ENCODE measurements around the gene IMPDH1. TPM values are rescaled to one million over a fixed set of nuclear protein-coding genes. Genes with fewer than 3 reads are reported as not detected.

IMPDH1 gene
- total RNA-seq, 1 experiment from 2014 or later, result 30.5 TPM

- Histone ChIP-seq H3K27ac (ENCODE audit: low read length) (no peak overlapping the region), H3K79me2 (ENCODE audit: low read length) (no peaks in the 10 kb centered on the region), H3K36me3 (ENCODE audit: insufficient read depth, low read length) (no peaks in the 10 kb centered on the region), H3K4me1 (ENCODE audit: low read length) (peaks cover 41% of the 10 kb centered on the region), H3K4me3 (ENCODE audit: low read length) (no peak overlapping the region), H3K4me2 (ENCODE audit: low read depth, low read length, poor library complexity, severe bottlenecking) (no peak overlapping the region), H3K27me3 (ENCODE audit: low read length) (no peaks in the 10 kb centered on the region), H2AFZ (ENCODE audit: low read length) (no peak overlapping the region), H3K9me3 (ENCODE audit: low read length) (no peaks in the 10 kb centered on the region), H3K9ac (ENCODE audit: low read length) (no peak overlapping the region), H4K20me1 (ENCODE audit: insufficient read depth, low read depth, low read length) (0 out of 2 replicates have a peak, but pooled peaks cover 2% of the 10 kb centered on the region), H3K9me2 (replicated peaks; ENCODE audit: insufficient read depth, low read length) (no peaks in the 10 kb centered on the region)
- DNase-seq, result no peak
These were observed 23.5 kb downstream of the IMPDH1 start for GRCh38 chr7:128385988-128386925.

GRCh38 chr7:128384726-128385125, 25.1 kb downstream of the IMPDH1 start:
- Histone ChIP-seq H3K27ac (ENCODE audit: low read length) (no peak overlapping the region), H3K27me3 (ENCODE audit: low read length) (no peaks in the 10 kb centered on the region), H3K9me3 (ENCODE audit: low read length) (no peaks in the 10 kb centered on the region), H2AFZ (ENCODE audit: low read length) (no peak overlapping the region), H3K36me3 (ENCODE audit: insufficient read depth, low read length) (no peaks in the 10 kb centered on the region), H3K9me2 (replicated peaks; ENCODE audit: insufficient read depth, low read length) (no peaks in the 10 kb centered on the region), H3K9ac (ENCODE audit: low read length) (no peak overlapping the region), H3K4me1 (ENCODE audit: low read length) (peaks cover 25% of the 10 kb centered on the region), H3K4me3 (ENCODE audit: low read length) (no peak overlapping the region), H4K20me1 (ENCODE audit: insufficient read depth, low read depth, low read length) (0 out of 2 replicates have a peak, but pooled peaks cover 2% of the 10 kb centered on the region), H3K4me2 (ENCODE audit: low read depth, low read length, poor library complexity, severe bottlenecking) (no peak overlapping the region), H3K79me2 (ENCODE audit: low read length) (no peaks in the 10 kb centered on the region)
- no peak for DNase-seq

- Histone ChIP-seq H3K27me3 (ENCODE audit: low read length) (no peaks in the 10 kb centered on the region), H3K4me1 (ENCODE audit: low read length) (peaks cover 16% of the 10 kb centered on the region), H3K9me2 (replicated peaks; ENCODE audit: insufficient read depth, low read length) (no peaks in the 10 kb centered on the region), H3K4me2 (ENCODE audit: low read depth, low read length, poor library complexity, severe bottlenecking) (no peak overlapping the region), H4K20me1 (ENCODE audit: insufficient read depth, low read depth, low read length) (no peaks in the 10 kb centered on the region), H3K9ac (ENCODE audit: low read length) (no peak overlapping the region), H3K36me3 (ENCODE audit: insufficient read depth, low read length) (no peaks in the 10 kb centered on the region), H2AFZ (ENCODE audit: low read length) (no peak overlapping the region), H3K4me3 (ENCODE audit: low read length) (no peak overlapping the region), H3K9me3 (ENCODE audit: low read length) (no peaks in the 10 kb centered on the region), H3K27ac (ENCODE audit: low read length) (no peak overlapping the region), H3K79me2 (ENCODE audit: low read length) (no peaks in the 10 kb centered on the region)
- no peak for DNase-seq
These were observed 26.0 kb downstream of the IMPDH1 start for GRCh38 chr7:128383776-128384175.

GRCh38 chr7:128381161-128381821, 28.5 kb downstream of the IMPDH1 start:
- Histone ChIP-seq H2AFZ (ENCODE audit: low read length) (no peak overlapping the region), H3K4me2 (ENCODE audit: low read depth, low read length, poor library complexity, severe bottlenecking) (no peak overlapping the region), H3K27me3 (ENCODE audit: low read length) (no peaks in the 10 kb centered on the region), H3K36me3 (ENCODE audit: insufficient read depth, low read length) (no peaks in the 10 kb centered on the region), H4K20me1 (ENCODE audit: insufficient read depth, low read depth, low read length) (no peaks in the 10 kb centered on the region), H3K27ac (ENCODE audit: low read length) (no peak overlapping the region), H3K9ac (ENCODE audit: low read length) (no peak overlapping the region), H3K4me1 (ENCODE audit: low read length) (no peaks in the 10 kb centered on the region; the same call in 1 of the 2 replicates), H3K79me2 (ENCODE audit: low read length) (no peaks in the 10 kb centered on the region), H3K9me3 (ENCODE audit: low read length) (no peaks in the 10 kb centered on the region), H3K4me3 (ENCODE audit: low read length) (no peak overlapping the region), H3K9me2 (replicated peaks; ENCODE audit: insufficient read depth, low read length) (no peaks in the 10 kb centered on the region)
- DNase-seq, result peak; percentile 87

GRCh38 chr7:128380483-128381106, 29.2 kb downstream of the IMPDH1 start:
- no peaks in the 10 kb centered on the region; the same call in 1 of the 2 replicates for H3K4me1 ChIP-seq (ENCODE audit: low read length)
- no peaks in the 10 kb centered on the region for H3K9me3 ChIP-seq (ENCODE audit: low read length)
- no peak overlapping the region for H3K4me2 ChIP-seq (ENCODE audit: low read depth, low read length, poor library complexity, severe bottlenecking)
- no peak overlapping the region for H3K9ac ChIP-seq (ENCODE audit: low read length)
- no peak for DNase-seq
- no peaks in the 10 kb centered on the region for H3K36me3 ChIP-seq (ENCODE audit: insufficient read depth, low read length)
- H3K79me2 ChIP-seq (ENCODE audit: low read length), result no peaks in the 10 kb centered on the region
- H4K20me1 ChIP-seq (ENCODE audit: insufficient read depth, low read depth, low read length), result no peaks in the 10 kb centered on the region
- H2AFZ ChIP-seq (ENCODE audit: low read length), result no peak overlapping the region
- H3K9me2 ChIP-seq (replicated peaks; ENCODE audit: insufficient read depth, low read length), result no peaks in the 10 kb centered on the region
- no peaks in the 10 kb centered on the region for H3K27me3 ChIP-seq (ENCODE audit: low read length)
- no peak overlapping the region for H3K27ac ChIP-seq (ENCODE audit: low read length)
- no peak overlapping the region for H3K4me3 ChIP-seq (ENCODE audit: low read length)

- no peaks in the 10 kb centered on the region; the same call in 1 of the 2 replicates for H3K4me1 ChIP-seq (ENCODE audit: low read length)
- H3K4me2 ChIP-seq (ENCODE audit: low read depth, low read length, poor library complexity, severe bottlenecking), result no peak overlapping the region
- H3K4me3 ChIP-seq (ENCODE audit: low read length), result no peak overlapping the region
- no peaks in the 10 kb centered on the region for H4K20me1 ChIP-seq (ENCODE audit: insufficient read depth, low read depth, low read length)
- H3K9me3 ChIP-seq (ENCODE audit: low read length), result no peaks in the 10 kb centered on the region
- H3K79me2 ChIP-seq (ENCODE audit: low read length), result no peaks in the 10 kb centered on the region
- H3K27ac ChIP-seq (ENCODE audit: low read length), result no peak overlapping the region
- H3K36me3 ChIP-seq (ENCODE audit: insufficient read depth, low read length), result no peaks in the 10 kb centered on the region
- no peak for DNase-seq
- H3K27me3 ChIP-seq (ENCODE audit: low read length), result no peaks in the 10 kb centered on the region
- no peak overlapping the region for H2AFZ ChIP-seq (ENCODE audit: low read length)
- no peak overlapping the region for H3K9ac ChIP-seq (ENCODE audit: low read length)
- no peaks in the 10 kb centered on the region for H3K9me2 ChIP-seq (replicated peaks; ENCODE audit: insufficient read depth, low read length)
These were observed 29.8 kb downstream of the IMPDH1 start for GRCh38 chr7:128379900-128380479.

- Histone ChIP-seq H4K20me1 (ENCODE audit: insufficient read depth, low read depth, low read length) (no peaks in the 10 kb centered on the region), H3K79me2 (ENCODE audit: low read length) (no peaks in the 10 kb centered on the region), H3K27ac (ENCODE audit: low read length) (no peak overlapping the region), H3K9ac (ENCODE audit: low read length) (no peak overlapping the region), H3K9me2 (replicated peaks; ENCODE audit: insufficient read depth, low read length) (no peaks in the 10 kb centered on the region), H3K36me3 (ENCODE audit: insufficient read depth, low read length) (no peaks in the 10 kb centered on the region), H3K27me3 (ENCODE audit: low read length) (no peaks in the 10 kb centered on the region), H3K4me1 (ENCODE audit: low read length) (no peaks in the 10 kb centered on the region; the same call in 1 of the 2 replicates), H3K4me2 (ENCODE audit: low read depth, low read length, poor library complexity, severe bottlenecking) (no peak overlapping the region), H3K9me3 (ENCODE audit: low read length) (no peaks in the 10 kb centered on the region), H3K4me3 (ENCODE audit: low read length) (no peak overlapping the region), H2AFZ (ENCODE audit: low read length) (no peak overlapping the region)
- DNase-seq, result no peak
These were observed 31.1 kb downstream of the IMPDH1 start for GRCh38 chr7:128378637-128379036.

- no peaks in the 10 kb centered on the region for H3K27me3 ChIP-seq (ENCODE audit: low read length)
- H2AFZ ChIP-seq (ENCODE audit: low read length), result no peak overlapping the region
- no peaks in the 10 kb centered on the region for H3K79me2 ChIP-seq (ENCODE audit: low read length)
These were observed 33.7 kb downstream of the IMPDH1 start for GRCh38 chr7:128376077-128376476.

More at GRCh38 chr7:128376077-128376476, 33.7 kb downstream of the IMPDH1 start:
- Histone ChIP-seq H3K4me1 (ENCODE audit: low read length) (no peaks in the 10 kb centered on the region), H3K4me2 (ENCODE audit: low read depth, low read length, poor library complexity, severe bottlenecking) (no peak overlapping the region), H3K9me3 (ENCODE audit: low read length) (no peaks in the 10 kb centered on the region), H3K27ac (ENCODE audit: low read length) (no peak overlapping the region), H3K9me2 (replicated peaks; ENCODE audit: insufficient read depth, low read length) (no peaks in the 10 kb centered on the region), H3K4me3 (ENCODE audit: low read length) (no peak overlapping the region), H3K36me3 (ENCODE audit: insufficient read depth, low read length) (no peaks in the 10 kb centered on the region), H3K9ac (ENCODE audit: low read length) (no peak overlapping the region), H4K20me1 (ENCODE audit: insufficient read depth, low read depth, low read length) (no peaks in the 10 kb centered on the region)
- no peak for DNase-seq

Measured in Karpas-422 (cell line).